Natural killer cell (primary cell): Measurements from ENCODE around the gene PRDM10. TPM values are rescaled to one million over a fixed set of nuclear protein-coding genes. Genes with fewer than 3 reads are reported as not detected.

Experiments
- ATAC-seq, 3 donors: fragments of 150-1000 bp in 2 of 3; fragments of 200-7000 bp in 1 of 3; cut with Tn5 transposase; 1 replicate in 1 of 3; 2 replicates in 2 of 3; pipeline ENCODE4 v1.10.0; 2021; ENCODE audit warnings: mild to moderate bottlenecking in 2 of 3, moderate library complexity in 2 of 3
- DNase-seq, 2 donors: peaks; one replicate each; pipeline versions ENCODE4 v3.0.0 to v3.0.0-alpha.2; 2013 to 2021; ENCODE audit warnings: mixed read lengths in 1 of 2
- H3K27ac ChIP-seq: one replicate; pipeline ENCODE4 v1.5.1; 2013; ENCODE audit warnings: mild to moderate bottlenecking, low read length
- H3K27me3 ChIP-seq: one replicate; pipeline ENCODE4 v1.6.1; 2013; ENCODE audit warnings: low read length; ENCODE audit not compliant: control insufficient read depth, insufficient read depth
- H3K36me3 ChIP-seq: one replicate; pipeline ENCODE4 v1.6.1; 2013; ENCODE audit warnings: low read length; ENCODE audit not compliant: control insufficient read depth, insufficient read depth
- H3K4me1 ChIP-seq: one replicate; pipeline ENCODE4 v1.6.1; 2013; ENCODE audit warnings: low read length; ENCODE audit not compliant: control insufficient read depth, insufficient read depth
- H3K4me3 ChIP-seq: one replicate; pipeline ENCODE4 v1.5.1; 2013; ENCODE audit warnings: low read length
- H3K9me3 ChIP-seq: one replicate; pipeline ENCODE4 v1.6.1; 2013; ENCODE audit warnings: low read length; ENCODE audit not compliant: control insufficient read depth, insufficient read depth
- H3K27ac Mint-ChIP-seq, 2 donors: one replicate each; pipeline ENCODE4 v1.8.0; 2022; ENCODE audit warnings: mild to moderate bottlenecking in 2 of 2, mixed read lengths in 2 of 2, moderate library complexity in 1 of 2
- H3K27me3 Mint-ChIP-seq, 2 donors: one replicate each; pipeline ENCODE4 v1.8.0; 2022; ENCODE audit warnings: low read depth in 2 of 2, mixed read lengths in 2 of 2
- H3K36me3 Mint-ChIP-seq: one replicate; pipeline ENCODE4 v1.8.0; 2022; ENCODE audit warnings: mixed read lengths
- H3K4me1 Mint-ChIP-seq, 2 donors: one replicate each; pipeline ENCODE4 v1.8.0; 2022; ENCODE audit warnings: mixed read lengths in 2 of 2
- H3K4me3 Mint-ChIP-seq: one replicate; pipeline ENCODE4 v1.8.0; 2022; ENCODE audit warnings: mild to moderate bottlenecking, moderate library complexity, mixed read lengths
- H3K9me3 Mint-ChIP-seq, 2 donors: one replicate each; pipeline ENCODE4 v1.8.0; 2022; ENCODE audit warnings: mixed read lengths in 2 of 2
- CTCF ChIP-seq: fragments of 200-600 bp; IDR thresholded peaks from one replicate; pipeline ENCODE4 v1.8.0; 2022; ENCODE audit warnings: antibody characterized with exemption
- WGBS: methylation state at CpG from one replicate; pipeline ENCODE4 v1.1.7; 2013; ENCODE audit warnings: missing lambda C conversion rate; ENCODE audit not compliant: insufficient coverage; 5-methylcytosine and 5-hydroxymethylcytosine counted together
- intact Hi-C: fragments of 100-400 bp; cut with micrococcal nuclease; formaldehyde crosslinking; loops from one replicate; pipeline ENCODE4 v1.14.2; 2022
- total RNA-seq, 4 donors: library from RNA; stranded (reverse); fragments of 120-200 nt in 1 of 4; gene quantifications; one replicate each; pipeline versions ENCODE4 v1.2.3 to v1.2.4, GENCODE V29; 2013 to 2022

The PRDM10 gene
- total RNA-seq, 3 donors from 2014 or later (not counting 1 experiment from before 2014, with no cell fraction given) = 10.3 to 13.1 (median 12.5) TPM

- ATAC-seq (peak; percentile 25 to 45 (median 33)), DNase-seq (peak in 1 of 2 donors; percentile 59)
- peaks cover 2% of the 10 kb centered on the region for H3K36me3 Mint-ChIP-seq
- no peaks in the 10 kb centered on the region for H3K9me3 Mint-ChIP-seq
- H3K4me3 Mint-ChIP-seq = peak overlapping the region; percentile 98
- Histone ChIP-seq H3K4me3 (peak overlapping the region; percentile 65), H3K36me3 (peaks cover under 1% of the 10 kb centered on the region), H3K27ac (peak overlapping the region; percentile 95), H3K9me3 (no peaks in the 10 kb centered on the region), H3K27me3 (no peaks in the 10 kb centered on the region), H3K4me1 (peaks cover 31% of the 10 kb centered on the region)
- under 1% methylated on average over 90 of the region's 90 CpGs for WGBS
- no peak for TF ChIP-seq CTCF
- peak overlapping the region; percentile 99 to 100 for H3K27ac Mint-ChIP-seq
- peaks cover 0 to 1% of the 10 kb centered on the region in 2 donors for H3K27me3 Mint-ChIP-seq
- intact Hi-C loops = loop anchor here (5.0 to 10.0 kb wide), 3 partner anchors 126 to 913 kb away; partner anchors contain the start of genes SNX19 and ZBTB44
- peaks cover 36 to 37% of the 10 kb centered on the region in 2 donors for H3K4me1 Mint-ChIP-seq
These were observed 929 bp downstream of the PRDM10 start for GRCh38 chr11:130001461-130002351.

GRCh38 chr11:130000552-130001176, 2.0 kb downstream of the PRDM10 start:
- Mint-ChIP-seq H3K27ac (peak overlapping the region; percentile 85 to 93), H3K36me3 (peaks cover 8% of the 10 kb centered on the region), H3K4me3 (peak overlapping the region; percentile 89), H3K9me3 (no peaks in the 10 kb centered on the region), H3K27me3 (no peaks in the 10 kb centered on the region), H3K4me1 (peaks cover 43 to 48% of the 10 kb centered on the region in 2 donors)
- WGBS = 89% methylated on average over 17 of the region's 18 CpGs
- TF ChIP-seq CTCF = no peak
- H3K9me3 ChIP-seq = no peaks in the 10 kb centered on the region
- peak in 1 of 2 donors; percentile 4 for DNase-seq
- peaks cover 2% of the 10 kb centered on the region for H3K36me3 ChIP-seq
- no peak for ATAC-seq
- peaks cover 31% of the 10 kb centered on the region for H3K4me1 ChIP-seq
- H3K4me3 ChIP-seq = no peak overlapping the region
- H3K27me3 ChIP-seq = no peaks in the 10 kb centered on the region
- intact Hi-C loops = loop anchor here (5.0 to 10.0 kb wide), 3 partner anchors 127 to 914 kb away; partner anchors contain the start of genes SNX19 and ZBTB44
- peak overlapping the region; percentile 49 for H3K27ac ChIP-seq

- peaks cover 49 to 50% of the 10 kb centered on the region in 2 donors for H3K4me1 Mint-ChIP-seq
- peak overlapping the region; percentile 81 to 85 for H3K27ac Mint-ChIP-seq
- H3K36me3 Mint-ChIP-seq = peaks cover 8% of the 10 kb centered on the region
- H3K4me3 Mint-ChIP-seq = peak overlapping the region; percentile 61
- no peaks in the 10 kb centered on the region for H3K27me3 Mint-ChIP-seq
- intact Hi-C loops = no loop called here
- H3K27me3 ChIP-seq = no peaks in the 10 kb centered on the region
- TF ChIP-seq CTCF = no peak
- H3K9me3 Mint-ChIP-seq = no peaks in the 10 kb centered on the region
- H3K27ac ChIP-seq = peak overlapping the region; percentile 46
- DNase-seq = no peak
- peaks cover 2% of the 10 kb centered on the region for H3K36me3 ChIP-seq
- ATAC-seq = no peak
- H3K4me3 ChIP-seq = no peak overlapping the region
- WGBS = no CpG with 5 or more reads among the region's 4 CpGs
- peaks cover 33% of the 10 kb centered on the region for H3K4me1 ChIP-seq
- H3K9me3 ChIP-seq = no peaks in the 10 kb centered on the region
These were observed 3.2 kb downstream of the PRDM10 start for GRCh38 chr11:129999407-129999806.
